ENCODE data around the gene PTPRN2. TPM values are rescaled to one million over a fixed set of nuclear protein-coding genes. Genes with fewer than 3 reads are reported as not detected.

Gene PTPRN2
- total and polyA plus RNA-seq, 2 of the 8 experiments (the other 6 are each of a cell fraction or from before 2014, with no cell fraction given), result 2.6 to 4.5 TPM

GRCh38 chr7:157903296-157903695, 684.3 kb downstream of the PTPRN2 start (continued):
- TF ChIP-seq CHD7 (IDR thresholded peaks at IDR 0.05; ENCODE audit: insufficient replicate concordance, low read length), result no peak
- no peak for TF ChIP-seq JUND (IDR thresholded peaks at IDR 0.05; ENCODE audit: low read length)
- no peak for TF ChIP-seq KDM5A (IDR thresholded peaks at IDR 0.05; ENCODE audit: low read length)
- TF ChIP-seq RAD21 (IDR thresholded peaks at IDR 0.05 in 1 of 2, conservative IDR thresholded peaks at IDR 0.05 in 1 of 2; ENCODE audit: low read depth in 2 of 2, low read length in 2 of 2), result peak; percentile 3 to 17; a peak in 2 of 4 replicates

Data from H1 (cell line).